ENCODE results near the gene PRDX2. TPM values are rescaled to one million over a fixed set of nuclear protein-coding genes. Genes with fewer than 3 reads are reported as not detected.

Gene PRDX2
- 100 to 1,000 TPM; 124 to 217 (median 135) TPM for total RNA-seq

DNA sequence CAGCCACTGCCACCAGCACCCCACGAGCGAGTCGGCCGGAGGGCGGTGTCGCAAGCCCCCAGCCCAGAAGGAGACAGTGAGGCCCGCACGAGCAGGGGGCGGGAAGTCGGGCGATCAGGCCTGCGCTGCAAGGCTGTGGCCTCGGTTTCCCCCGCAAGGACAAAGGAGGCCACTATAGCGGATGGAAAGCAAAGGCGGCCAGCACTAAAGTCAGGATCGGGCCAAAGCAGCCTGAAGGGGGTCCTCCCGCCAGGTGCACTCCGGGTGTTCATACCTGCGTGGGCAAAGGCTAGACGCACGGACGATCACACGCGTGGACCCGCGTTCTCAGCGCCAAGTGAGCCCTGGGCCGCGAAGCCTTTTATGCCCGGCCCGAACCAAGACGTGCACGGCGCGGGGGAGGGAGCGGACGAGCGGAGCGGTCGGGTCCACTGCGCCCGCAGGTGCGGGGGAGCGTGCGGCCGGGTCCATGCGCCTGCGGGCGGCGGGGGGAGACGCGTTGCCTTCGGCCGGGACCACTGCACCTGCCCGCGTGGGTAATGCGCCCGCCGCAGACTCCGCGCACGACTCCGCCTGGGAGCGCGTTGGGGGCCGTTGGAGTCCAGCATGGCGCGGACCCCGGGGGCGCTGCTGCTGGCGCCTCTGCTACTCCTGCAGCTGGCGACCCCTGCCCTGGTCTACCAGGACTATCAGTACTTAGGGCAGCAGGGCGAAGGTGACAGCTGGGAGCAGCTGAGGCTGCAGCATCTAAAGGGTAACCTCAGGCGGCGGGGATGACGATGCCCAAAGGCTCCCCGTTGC lies at the start of gene PRDX2, which contains the start of gene THSD8:
Gene PRDX2, minus strand, starts transcription at position 335 of the 801 bp plus-strand sequence. CDS start 539 bp downstream, outside the sequence.
Gene THSD8, plus strand, starts transcription at position 604 of the 801 bp plus-strand sequence. Its CDS starts 3 bp downstream, at position 607.
- TF ChIP-seq CTCF (IDR thresholded peaks at IDR 0.05; ENCODE audit: low read depth), result no peak

- TF ChIP-seq CTCF (IDR thresholded peaks at IDR 0.05; ENCODE audit: low read depth), result no peak
These were observed 45.8 kb upstream of the PRDX2 start for GRCh38 chr19:12847159-12848139.

DNA sequence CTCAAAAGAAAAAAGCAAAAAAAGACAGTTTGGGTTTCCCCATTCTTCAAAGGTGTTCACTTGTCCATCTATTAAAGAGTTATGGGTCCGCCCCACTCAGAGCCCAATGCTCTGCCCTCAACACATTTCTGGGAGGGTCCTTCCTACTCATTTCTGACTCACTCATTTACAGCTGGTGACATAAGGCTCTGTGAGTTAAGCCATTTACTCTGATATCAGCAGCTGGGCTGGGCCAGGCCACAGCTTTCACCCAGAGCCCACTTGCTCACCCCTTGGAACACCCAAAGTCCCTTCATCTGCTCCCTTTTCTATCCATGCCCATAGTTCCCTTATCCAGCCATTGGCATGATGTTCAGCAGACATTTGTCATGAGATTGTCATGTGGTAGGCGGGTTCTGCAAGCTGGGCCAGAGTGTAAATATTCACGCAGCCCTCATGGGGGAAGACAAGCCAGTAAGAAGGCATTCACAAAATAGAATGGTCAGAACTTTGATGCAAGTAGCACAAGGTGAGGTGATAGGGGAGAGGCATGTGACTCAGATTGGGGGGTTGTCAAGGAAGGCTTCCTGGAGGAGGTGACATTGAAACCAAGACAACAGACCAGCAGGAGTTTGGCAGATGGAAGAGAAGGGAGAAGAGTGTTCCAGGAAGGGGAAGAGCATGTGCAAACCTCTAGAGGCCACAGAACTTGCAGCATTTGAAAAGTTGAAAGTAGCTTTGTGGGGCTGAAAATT lies 42.6 kb upstream of the PRDX2 start:
- TF ChIP-seq CTCF (IDR thresholded peaks at IDR 0.05; ENCODE audit: low read depth), result no peak

DNA sequence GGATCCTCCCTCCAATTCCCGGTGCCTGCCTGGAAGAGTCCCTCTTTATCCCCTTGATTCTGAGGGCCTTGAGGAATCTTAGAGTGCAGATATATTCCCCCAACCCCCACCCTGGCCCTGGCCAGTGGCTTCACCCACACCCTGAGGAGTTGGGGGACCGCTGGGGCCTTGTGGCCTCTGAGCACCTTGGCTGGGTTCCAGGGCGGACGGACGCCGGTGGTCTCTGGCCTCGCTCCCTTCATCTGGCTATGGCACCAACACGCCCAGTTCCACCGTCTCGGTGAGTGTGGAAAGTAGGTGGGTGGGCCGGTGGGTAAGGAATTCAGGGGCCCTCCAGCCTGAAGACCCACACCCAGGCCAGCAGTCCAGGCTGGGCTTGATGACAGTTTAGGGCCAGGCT lies 41.7 kb upstream of the PRDX2 start:
- no peak for TF ChIP-seq CTCF (IDR thresholded peaks at IDR 0.05; ENCODE audit: low read depth)

DNA sequence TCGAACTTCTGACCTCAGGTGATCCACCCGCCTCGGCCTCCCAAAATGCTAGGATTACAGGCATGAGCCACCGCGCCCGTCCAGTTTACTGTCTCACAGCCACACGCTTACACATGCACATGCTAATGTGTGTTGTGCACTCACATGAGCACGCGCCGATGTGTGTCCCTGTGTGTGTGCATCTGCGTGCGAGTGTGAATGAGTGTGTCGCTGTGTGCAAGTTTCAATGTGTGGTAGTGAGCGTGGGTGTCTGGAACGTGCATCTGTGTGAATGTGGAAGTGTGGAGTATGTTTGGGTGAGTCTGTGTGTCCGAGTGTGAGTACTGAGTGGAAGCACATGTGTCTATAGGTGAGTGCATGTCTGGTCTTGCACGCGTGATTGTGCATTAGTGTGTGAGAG lies 40.9 kb upstream of the PRDX2 start:
- TF ChIP-seq CTCF (IDR thresholded peaks at IDR 0.05; ENCODE audit: low read depth), result no peak

GRCh38 chr19:12841094-12841493 lies 39.5 kb upstream of the PRDX2 start:
- no peak for TF ChIP-seq CTCF (IDR thresholded peaks at IDR 0.05; ENCODE audit: low read depth)

All from subcutaneous adipose tissue (tissue), 4 donors.